ENCODE data around the gene ACTR3C. TPM values are rescaled to one million over a fixed set of nuclear protein-coding genes. Genes with fewer than 3 reads are reported as not detected.

Gene ACTR3C
- total RNA-seq, 1 experiment from 2014 or later: 8.0 TPM

DNA sequence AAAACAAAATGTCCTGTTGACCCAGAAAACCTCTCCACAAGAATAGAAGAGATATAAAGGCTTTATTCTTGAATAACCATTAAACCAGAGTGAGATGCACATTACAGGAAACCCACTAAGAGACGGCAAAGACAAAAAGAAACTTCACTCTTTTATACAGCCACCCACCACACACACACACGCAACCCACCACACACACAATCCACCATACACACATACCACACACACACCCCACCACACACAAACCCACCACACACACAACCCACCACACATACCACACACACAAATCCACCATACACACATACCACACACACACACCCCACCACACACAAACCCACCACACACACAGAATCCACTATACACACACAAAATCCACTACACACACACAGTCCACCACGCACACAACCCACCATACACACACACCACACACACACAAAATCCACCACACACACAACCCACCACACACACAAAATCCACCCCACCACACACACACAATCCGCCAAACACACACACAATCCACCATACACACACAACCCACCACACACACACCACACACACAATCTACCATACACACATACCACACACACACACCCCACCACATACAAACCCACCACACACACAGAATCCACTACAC is 35.8 kb upstream of the ACTR3C start:
- Histone ChIP-seq H3K4me1 (no peaks in the 10 kb centered on the region), H3K9me3 (no peaks in the 10 kb centered on the region), H3K36me3 (ENCODE audit: control insufficient read depth, insufficient read depth, low read length) (no peaks in the 10 kb centered on the region), H3K4me3 (ENCODE audit: low read depth, low read length) (no peak overlapping the region), H3K27me3 (replicated peaks; ENCODE audit: control insufficient read depth, insufficient read depth, low read length) (no peaks in the 10 kb centered on the region)
- Mint-ChIP-seq H3K36me3 (ENCODE audit: insufficient read depth, unreplicated experiment) (no peaks in the 10 kb centered on the region), H3K4me1 (ENCODE audit: low read depth, unreplicated experiment) (peaks cover 11% of the 10 kb centered on the region), H3K9me3 (ENCODE audit: unreplicated experiment) (peaks cover 12% of the 10 kb centered on the region), H3K4me3 (ENCODE audit: unreplicated experiment) (no peak overlapping the region), H3K27me3 (ENCODE audit: insufficient read depth, unreplicated experiment) (no peaks in the 10 kb centered on the region), H3K27ac (ENCODE audit: unreplicated experiment) (no peak overlapping the region)
- no TSS peak for BruUV-seq (replicated peaks)
- intact Hi-C loops (cut with micrococcal nuclease; ENCODE audit: unreplicated experiment): no loop called here
- DNase-seq: no peak
- ChIA-PET CTCF (interaction anchor here (1.0 kb wide), 1 partner anchor 19 kb away, joined by 3 read pairs; no protein-coding TSS in a partner anchor), POLR2A (no interaction called here)
- TF ChIP-seq, protein P1, sequence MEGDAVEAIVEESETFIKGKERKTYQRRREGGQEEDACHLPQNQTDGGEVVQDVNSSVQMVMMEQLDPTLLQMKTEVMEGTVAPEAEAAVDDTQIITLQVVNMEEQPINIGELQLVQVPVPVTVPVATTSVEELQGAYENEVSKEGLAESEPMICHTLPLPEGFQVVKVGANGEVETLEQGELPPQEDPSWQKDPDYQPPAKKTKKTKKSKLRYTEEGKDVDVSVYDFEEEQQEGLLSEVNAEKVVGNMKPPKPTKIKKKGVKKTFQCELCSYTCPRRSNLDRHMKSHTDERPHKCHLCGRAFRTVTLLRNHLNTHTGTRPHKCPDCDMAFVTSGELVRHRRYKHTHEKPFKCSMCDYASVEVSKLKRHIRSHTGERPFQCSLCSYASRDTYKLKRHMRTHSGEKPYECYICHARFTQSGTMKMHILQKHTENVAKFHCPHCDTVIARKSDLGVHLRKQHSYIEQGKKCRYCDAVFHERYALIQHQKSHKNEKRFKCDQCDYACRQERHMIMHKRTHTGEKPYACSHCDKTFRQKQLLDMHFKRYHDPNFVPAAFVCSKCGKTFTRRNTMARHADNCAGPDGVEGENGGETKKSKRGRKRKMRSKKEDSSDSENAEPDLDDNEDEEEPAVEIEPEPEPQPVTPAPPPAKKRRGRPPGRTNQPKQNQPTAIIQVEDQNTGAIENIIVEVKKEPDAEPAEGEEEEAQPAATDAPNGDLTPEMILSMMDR (IDR thresholded peaks at IDR 0.05; ENCODE audit: insufficient read depth in 1 of 2, low read depth in 1 of 2, low read length in 1 of 2, severe bottlenecking in 1 of 2, unreplicated experiment in 1 of 2): no peak

DNA sequence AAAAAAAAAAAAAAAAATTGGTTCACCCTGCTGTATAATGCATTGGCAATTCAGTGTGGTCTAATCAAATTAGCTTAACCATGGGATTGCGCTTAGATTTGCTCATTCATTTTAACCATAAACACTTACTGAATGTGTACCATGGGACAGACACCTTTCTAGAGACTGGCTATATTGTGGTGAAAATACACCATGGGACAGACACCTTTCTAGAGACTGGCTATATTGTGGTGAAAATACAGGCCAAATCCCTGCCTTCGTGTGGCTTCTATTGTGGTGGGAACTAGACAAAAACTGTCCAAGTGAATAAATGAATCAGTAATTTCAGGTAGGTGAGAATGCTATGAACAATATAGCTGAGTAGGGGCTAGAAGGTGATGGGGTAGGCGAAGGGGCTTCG is 35.1 kb upstream of the ACTR3C start:
- Histone ChIP-seq H3K36me3 (ENCODE audit: control insufficient read depth, insufficient read depth, low read length) (no peaks in the 10 kb centered on the region), H3K4me1 (no peaks in the 10 kb centered on the region), H3K9me3 (no peaks in the 10 kb centered on the region), H3K27me3 (replicated peaks; ENCODE audit: control insufficient read depth, insufficient read depth, low read length) (no peaks in the 10 kb centered on the region), H3K4me3 (ENCODE audit: low read depth, low read length) (no peak overlapping the region)
- intact Hi-C loops (cut with micrococcal nuclease; ENCODE audit: unreplicated experiment): no loop called here
- H3K27me3 Mint-ChIP-seq (ENCODE audit: insufficient read depth, unreplicated experiment): no peaks in the 10 kb centered on the region
- ChIA-PET POLR2A (no interaction called here), CTCF (interaction anchor here (1.0 kb wide), 1 partner anchor 19 kb away, joined by 3 read pairs; no protein-coding TSS in a partner anchor)
- H3K27ac Mint-ChIP-seq (ENCODE audit: unreplicated experiment): no peak overlapping the region
- TF ChIP-seq, protein P1 (IDR thresholded peaks at IDR 0.05; ENCODE audit: insufficient read depth in 1 of 2, low read depth in 1 of 2, low read length in 1 of 2, severe bottlenecking in 1 of 2, unreplicated experiment in 1 of 2): no peak
- peaks cover 12% of the 10 kb centered on the region for H3K9me3 Mint-ChIP-seq (ENCODE audit: unreplicated experiment)
- BruUV-seq (replicated peaks): no TSS peak
- H3K4me1 Mint-ChIP-seq (ENCODE audit: low read depth, unreplicated experiment): peaks cover 11% of the 10 kb centered on the region
- no peak for DNase-seq
- no peak overlapping the region for H3K4me3 Mint-ChIP-seq (ENCODE audit: unreplicated experiment)
- H3K36me3 Mint-ChIP-seq (ENCODE audit: insufficient read depth, unreplicated experiment): no peaks in the 10 kb centered on the region

DNA sequence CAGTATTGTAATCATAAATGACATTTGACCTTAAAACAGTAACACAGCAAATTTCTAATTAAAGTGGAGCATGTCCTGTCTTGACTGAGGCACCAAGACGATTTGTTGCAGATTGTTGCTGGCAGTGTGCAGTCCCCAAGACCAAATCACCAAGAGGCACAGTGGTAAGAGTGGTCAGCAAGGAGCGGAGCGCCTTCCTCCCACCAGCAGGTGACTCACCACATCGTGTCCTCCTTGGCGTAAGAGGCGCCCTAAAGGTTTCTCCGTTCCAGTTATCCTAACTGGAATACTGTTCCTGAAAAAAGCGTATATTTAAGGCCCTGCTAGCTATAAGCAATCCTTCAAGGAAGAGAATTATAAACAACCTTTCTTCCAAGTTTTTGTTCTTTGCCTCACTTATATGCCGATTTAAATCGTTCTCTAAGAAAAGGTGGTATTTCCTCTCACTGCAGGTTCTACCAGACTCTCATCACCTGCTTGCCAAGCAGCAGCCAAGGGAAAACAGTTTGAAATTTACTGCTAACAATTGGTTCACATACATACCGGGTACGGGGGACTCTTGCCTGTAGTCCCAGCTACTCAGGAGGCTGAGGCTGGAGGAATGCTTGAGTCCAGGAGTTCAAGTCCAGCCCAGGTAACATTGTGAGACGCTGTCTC is 34.6 kb upstream of the ACTR3C start:
- intact Hi-C loops (cut with micrococcal nuclease; ENCODE audit: unreplicated experiment): no loop called here
- Histone ChIP-seq H3K27me3 (replicated peaks; ENCODE audit: control insufficient read depth, insufficient read depth, low read length) (no peaks in the 10 kb centered on the region), H3K36me3 (ENCODE audit: control insufficient read depth, insufficient read depth, low read length) (no peaks in the 10 kb centered on the region), H3K4me3 (ENCODE audit: low read depth, low read length) (no peak overlapping the region), H3K4me1 (no peaks in the 10 kb centered on the region), H3K9me3 (no peaks in the 10 kb centered on the region)
- H3K27me3 Mint-ChIP-seq (ENCODE audit: insufficient read depth, unreplicated experiment): no peaks in the 10 kb centered on the region
- DNase-seq: no peak
- no TSS peak for BruUV-seq (replicated peaks)
- no peak overlapping the region for H3K27ac Mint-ChIP-seq (ENCODE audit: unreplicated experiment)
- peaks cover 12% of the 10 kb centered on the region for H3K9me3 Mint-ChIP-seq (ENCODE audit: unreplicated experiment)
- ChIA-PET CTCF (interaction anchor here (0.5 to 1.0 kb wide), 3 partner anchors 20 to 396 kb away, joined by 3 read pairs; no protein-coding TSS in a partner anchor), POLR2A (no interaction called here)
- H3K4me3 Mint-ChIP-seq (ENCODE audit: unreplicated experiment): no peak overlapping the region
- H3K36me3 Mint-ChIP-seq (ENCODE audit: insufficient read depth, unreplicated experiment): no peaks in the 10 kb centered on the region
- H3K4me1 Mint-ChIP-seq (ENCODE audit: low read depth, unreplicated experiment): peaks cover 11% of the 10 kb centered on the region
- TF ChIP-seq, protein P1 (IDR thresholded peaks at IDR 0.05; ENCODE audit: insufficient read depth in 1 of 2, low read depth in 1 of 2, low read length in 1 of 2, severe bottlenecking in 1 of 2, unreplicated experiment in 1 of 2): peak in 1 of 2 experiments; percentile 12
